Body of pancreas (tissue), 4 donors: ENCODE data around the gene OR2K2. TPM values are rescaled to one million over a fixed set of nuclear protein-coding genes. Genes with fewer than 3 reads are reported as not detected.

Experiments
- ATAC-seq: fragments of 150-250 bp; one replicate; pipeline ENCODE4 v1.9.1; 2016
- DNase-seq, 4 donors: peaks; one replicate each; pipeline ENCODE4 v3.0.0-alpha.2; 2019
- H3K27ac ChIP-seq, 4 donors: fragments of 200-600 bp; sonication (generic); 1 replicate in 3 of 4; 2 replicates in 1 of 4; pipeline versions ENCODE4 v1.5.1 to v1.6.1; 2016 to 2019; ENCODE audit warnings: mild to moderate bottlenecking in 1 of 4, mixed read lengths in 1 of 4, moderate library complexity in 1 of 4
- H3K27me3 ChIP-seq, 2 donors: fragments of 200-600 bp; sonication (generic); one replicate each; pipeline ENCODE4 v1.6.0; 2016; ENCODE audit warnings: mild to moderate bottlenecking in 1 of 2
- H3K36me3 ChIP-seq, 2 donors: fragments of 200-600 bp; sonication (generic); replicated peaks in 1 of 2; 2 replicates each; pipeline ENCODE4 v1.5.1; 2016; ENCODE audit warnings: low read depth in 2 of 2; ENCODE audit not compliant: insufficient read depth in 1 of 2
- H3K4me1 ChIP-seq: fragments of 200-600 bp; sonication (generic); one replicate; pipeline ENCODE4 v1.6.0; 2016
- H3K4me3 ChIP-seq, 2 donors: fragments of 200-600 bp; sonication (generic); 1 replicate in 1 of 2; 2 replicates in 1 of 2; pipeline ENCODE4 v1.5.1; 2016 to 2019
- H3K9me3 ChIP-seq, 3 donors: fragments of 200-600 bp; sonication (generic); 1 replicate in 2 of 3; 2 replicates in 1 of 3; pipeline ENCODE4 v1.5.1; 2016
- POLR2A ChIP-seq, 3 donors: fragments of 450-650 bp; IDR thresholded peaks; one replicate each; pipeline ENCODE4 v1.6.1; 2016; ENCODE audit warnings: antibody characterized with exemption in 3 of 3, mild to moderate bottlenecking in 2 of 3
- WGBS, 2 donors: methylation state at CpG; one replicate each; pipeline ENCODE4 v1.1.5; 2017; 5-methylcytosine and 5-hydroxymethylcytosine counted together
- intact Hi-C: fragments of 100-400 bp; cut with DNase I; formaldehyde crosslinking; loops from one replicate; pipeline ENCODE4 v1.15.1; 2023
- total RNA-seq, 2 donors: library from RNA; depleted of rRNA; stranded (reverse); fragments of >200 nt; gene quantifications; one replicate each; pipeline ENCODE4 v1.1.0, GENCODE V29; 2016
- TF ChIP-seq, protein P1 (sequence below), 7 experiments: fragments of 450-650 bp in 4 of 7; fragments of 200-600 bp in 3 of 7; sonication (generic) in 3 of 7; IDR thresholded peaks; one replicate each; pipeline ENCODE4 v1.5.1; 2016 to 2019; ENCODE audit warnings: antibody characterized with exemption in 7 of 7

The OR2K2 gene
- total RNA-seq = not detected

GRCh38 chr9:111330124-111330523 is at the start of gene OR2K2:
Gene OR2K2 (minus strand): TSS chr9:111330224. CDS start chr9:111328433, 1,791 bp downstream.
- no peaks in the 10 kb centered on the region for H3K36me3 ChIP-seq

DNA sequence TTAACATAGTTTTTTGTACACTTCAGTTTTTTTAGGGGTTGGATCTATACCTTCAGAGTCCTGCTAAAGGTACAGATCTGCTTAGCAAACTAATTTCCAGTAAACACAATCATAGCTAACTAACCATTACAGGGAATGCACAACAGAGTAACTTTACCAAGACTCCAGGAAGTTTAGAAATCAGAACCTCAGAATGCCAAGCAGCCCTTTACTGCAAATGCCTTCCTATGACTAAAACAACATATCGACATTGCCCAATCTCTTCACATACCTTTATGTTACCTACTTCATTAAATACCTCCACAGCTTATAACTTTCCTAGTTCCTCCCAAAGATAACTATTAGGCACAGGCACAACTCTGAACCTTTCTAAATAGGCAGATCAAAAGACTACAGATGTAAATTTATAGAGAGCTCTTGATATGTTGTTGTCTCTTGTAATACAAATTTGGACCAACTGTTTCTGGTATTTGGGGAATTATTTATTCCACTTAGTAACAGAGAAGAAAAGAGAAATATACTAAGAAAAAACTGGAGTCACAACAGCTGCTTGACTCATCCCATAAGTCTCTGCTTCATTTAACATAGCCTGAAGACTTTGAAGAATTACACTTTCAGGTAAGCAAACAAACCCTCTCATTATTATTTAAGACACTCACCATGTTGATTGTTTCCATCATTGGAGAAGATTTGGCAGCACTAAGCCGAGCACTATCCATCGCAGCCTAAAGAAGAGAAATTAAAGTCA is 46.0 kb upstream of the OR2K2 start:
- Histone ChIP-seq H3K36me3 (peaks cover 5 to 32% of the 10 kb centered on the region in 2 donors), H3K4me3 (no peak overlapping the region), H3K27me3 (no peaks in the 10 kb centered on the region), H3K9me3 (no peaks in the 10 kb centered on the region), H3K27ac (no peak overlapping the region), H3K4me1 (no peaks in the 10 kb centered on the region)
- DNase-seq (no peak), ATAC-seq (no peak)
- intact Hi-C loops = no loop called here
- TF ChIP-seq, protein P1, sequence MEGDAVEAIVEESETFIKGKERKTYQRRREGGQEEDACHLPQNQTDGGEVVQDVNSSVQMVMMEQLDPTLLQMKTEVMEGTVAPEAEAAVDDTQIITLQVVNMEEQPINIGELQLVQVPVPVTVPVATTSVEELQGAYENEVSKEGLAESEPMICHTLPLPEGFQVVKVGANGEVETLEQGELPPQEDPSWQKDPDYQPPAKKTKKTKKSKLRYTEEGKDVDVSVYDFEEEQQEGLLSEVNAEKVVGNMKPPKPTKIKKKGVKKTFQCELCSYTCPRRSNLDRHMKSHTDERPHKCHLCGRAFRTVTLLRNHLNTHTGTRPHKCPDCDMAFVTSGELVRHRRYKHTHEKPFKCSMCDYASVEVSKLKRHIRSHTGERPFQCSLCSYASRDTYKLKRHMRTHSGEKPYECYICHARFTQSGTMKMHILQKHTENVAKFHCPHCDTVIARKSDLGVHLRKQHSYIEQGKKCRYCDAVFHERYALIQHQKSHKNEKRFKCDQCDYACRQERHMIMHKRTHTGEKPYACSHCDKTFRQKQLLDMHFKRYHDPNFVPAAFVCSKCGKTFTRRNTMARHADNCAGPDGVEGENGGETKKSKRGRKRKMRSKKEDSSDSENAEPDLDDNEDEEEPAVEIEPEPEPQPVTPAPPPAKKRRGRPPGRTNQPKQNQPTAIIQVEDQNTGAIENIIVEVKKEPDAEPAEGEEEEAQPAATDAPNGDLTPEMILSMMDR (IDR thresholded peaks at IDR 0.05) = no peak
- TF ChIP-seq POLR2A (IDR thresholded peaks at IDR 0.05) = no peak
- 93 to 97% methylated on average over 3 of the region's 3 CpGs for WGBS, 2 donors

More at GRCh38 chr9:111330124-111330523, at the start of gene OR2K2:
- 46% methylated on average over 4 of the region's 4 CpGs for WGBS, 2 donors
- ATAC-seq (no peak), DNase-seq (no peak)
- Histone ChIP-seq H3K27ac (no peak within 1 kb of the TSS), H3K4me3 (no peak within 1 kb of the TSS), H3K27me3 (no peaks in the 10 kb centered on the region), H3K9me3 (no peaks in the 10 kb centered on the region), H3K4me1 (no peaks in the 10 kb centered on the region)
- TF ChIP-seq POLR2A (IDR thresholded peaks at IDR 0.05) = no peak
- TF ChIP-seq, protein P1 (IDR thresholded peaks at IDR 0.05) = no peak
- intact Hi-C loops = no loop called here

GRCh38 chr9:111375062-111375461 is 45.0 kb upstream of the OR2K2 start:
- Histone ChIP-seq H3K27me3 (no peaks in the 10 kb centered on the region), H3K27ac (no peak overlapping the region), H3K4me3 (no peak overlapping the region), H3K9me3 (no peaks in the 10 kb centered on the region), H3K4me1 (no peaks in the 10 kb centered on the region), H3K36me3 (peaks cover 10 to 37% of the 10 kb centered on the region in 2 donors)
- intact Hi-C loops = no loop called here
- DNase-seq (no peak), ATAC-seq (no peak)
- TF ChIP-seq, protein P1 (IDR thresholded peaks at IDR 0.05) = no peak
- TF ChIP-seq POLR2A (IDR thresholded peaks at IDR 0.05) = no peak
- 67 to 81% methylated on average over 2 of the region's 2 CpGs for WGBS, 2 donors

DNA sequence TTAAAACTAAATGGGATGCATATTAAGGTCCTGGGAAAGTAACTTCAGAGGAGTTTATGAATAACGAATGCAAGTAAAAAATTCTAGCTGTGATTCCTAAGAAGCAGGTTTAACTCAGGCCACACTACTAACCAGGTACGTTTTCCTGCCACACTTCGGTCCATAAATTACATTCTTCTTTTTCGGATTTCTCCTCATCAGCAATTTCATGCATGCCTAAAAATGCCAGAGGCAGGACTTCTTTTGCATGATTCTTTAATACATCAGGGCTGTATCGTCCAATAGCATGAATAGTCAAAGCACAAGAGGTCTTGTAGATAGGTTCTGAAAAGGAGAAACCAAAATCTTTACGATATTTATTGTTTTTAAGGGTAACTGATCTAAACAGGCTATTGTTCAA is 42.3 kb upstream of the OR2K2 start:
- Histone ChIP-seq H3K27me3 (no peaks in the 10 kb centered on the region), H3K36me3 (peaks cover 16 to 51% of the 10 kb centered on the region in 2 donors), H3K4me1 (no peaks in the 10 kb centered on the region), H3K9me3 (no peaks in the 10 kb centered on the region), H3K4me3 (no peak overlapping the region), H3K27ac (no peak overlapping the region)
- DNase-seq (no peak), ATAC-seq (no peak)
- TF ChIP-seq POLR2A (IDR thresholded peaks at IDR 0.05) = no peak
- TF ChIP-seq, protein P1 (IDR thresholded peaks at IDR 0.05) = no peak
- 93 to 96% methylated on average over 6 of the region's 6 CpGs for WGBS, 2 donors
- intact Hi-C loops = no loop called here

GRCh38 chr9:111366978-111367377 is 37.0 kb upstream of the OR2K2 start:
- WGBS, 2 donors = 89 to 94% methylated on average over 1 of the region's 1 CpG
- Histone ChIP-seq H3K4me3 (no peak overlapping the region), H3K27me3 (no peaks in the 10 kb centered on the region), H3K27ac (no peak overlapping the region), H3K4me1 (no peaks in the 10 kb centered on the region), H3K9me3 (no peaks in the 10 kb centered on the region), H3K36me3 (peaks cover 11 to 42% of the 10 kb centered on the region in 2 donors)
- TF ChIP-seq POLR2A (IDR thresholded peaks at IDR 0.05) = no peak
- intact Hi-C loops = no loop called here
- DNase-seq = no peak
- no peak for ATAC-seq
